ENCODE results near the gene SLC38A10.

DNA sequence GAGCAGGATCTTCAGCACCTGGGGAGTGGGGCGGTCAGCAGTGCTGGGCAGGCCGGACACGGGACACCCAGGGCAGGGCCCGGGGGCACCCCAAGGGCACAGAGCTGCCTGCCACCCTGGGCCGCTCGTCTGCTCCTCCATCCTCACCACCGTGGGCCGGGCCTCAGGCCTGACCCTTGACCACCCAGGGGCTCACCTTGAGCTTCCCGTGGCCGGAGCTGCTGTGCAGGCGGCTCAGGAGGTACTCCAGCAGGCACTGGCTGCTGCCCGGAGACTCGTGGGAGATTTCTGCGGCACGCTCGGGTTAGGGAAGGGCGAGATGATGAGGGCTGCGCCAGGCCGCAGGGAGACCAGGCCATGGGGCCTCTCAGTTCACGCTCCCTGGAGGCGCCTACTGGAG, 58.3 kb downstream of the SLC38A10 start:
- TF ChIP-seq EZH2 (IDR thresholded peaks at IDR 0.05; ENCODE audit: borderline replicate concordance, insufficient read depth, low read length, poor library complexity, severe bottlenecking), result no peak
- TF ChIP-seq TAF1 (IDR thresholded peaks at IDR 0.05; ENCODE audit: low read depth), result no peak
- TF ChIP-seq, protein P1, sequence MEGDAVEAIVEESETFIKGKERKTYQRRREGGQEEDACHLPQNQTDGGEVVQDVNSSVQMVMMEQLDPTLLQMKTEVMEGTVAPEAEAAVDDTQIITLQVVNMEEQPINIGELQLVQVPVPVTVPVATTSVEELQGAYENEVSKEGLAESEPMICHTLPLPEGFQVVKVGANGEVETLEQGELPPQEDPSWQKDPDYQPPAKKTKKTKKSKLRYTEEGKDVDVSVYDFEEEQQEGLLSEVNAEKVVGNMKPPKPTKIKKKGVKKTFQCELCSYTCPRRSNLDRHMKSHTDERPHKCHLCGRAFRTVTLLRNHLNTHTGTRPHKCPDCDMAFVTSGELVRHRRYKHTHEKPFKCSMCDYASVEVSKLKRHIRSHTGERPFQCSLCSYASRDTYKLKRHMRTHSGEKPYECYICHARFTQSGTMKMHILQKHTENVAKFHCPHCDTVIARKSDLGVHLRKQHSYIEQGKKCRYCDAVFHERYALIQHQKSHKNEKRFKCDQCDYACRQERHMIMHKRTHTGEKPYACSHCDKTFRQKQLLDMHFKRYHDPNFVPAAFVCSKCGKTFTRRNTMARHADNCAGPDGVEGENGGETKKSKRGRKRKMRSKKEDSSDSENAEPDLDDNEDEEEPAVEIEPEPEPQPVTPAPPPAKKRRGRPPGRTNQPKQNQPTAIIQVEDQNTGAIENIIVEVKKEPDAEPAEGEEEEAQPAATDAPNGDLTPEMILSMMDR (IDR thresholded peaks at IDR 0.05; ENCODE audit: poor library complexity, severe bottlenecking), result no peak
- TF ChIP-seq MXI1 (conservative IDR thresholded peaks at IDR 0.05; ENCODE audit: poor library complexity, severe bottlenecking), result no peak
